HepG2 (cell line): ENCODE data around the gene ITK. TPM values are rescaled to one million over a fixed set of nuclear protein-coding genes. Genes with fewer than 3 reads are reported as not detected.

Experiments used
- KIAA2018 ChIP-seq: sonication (generic); formaldehyde crosslinking; IDR thresholded peaks from 2 replicates; pipeline ENCODE4 v1.5.0; 2020; ENCODE audit warnings: mild to moderate bottlenecking, missing genetic modification reagents, borderline replicate concordance
- KLF15 ChIP-seq: sonication (generic); formaldehyde crosslinking; IDR thresholded peaks from 2 replicates; pipeline ENCODE4 v1.8.1; 2023; ENCODE audit warnings: borderline replicate concordance, mild to moderate bottlenecking, inconsistent platforms, missing genetic modification reagents, mixed read lengths
- PRDM15 ChIP-seq: sonication (generic); formaldehyde crosslinking; IDR thresholded peaks from 2 replicates; pipeline ENCODE4 v1.4.0; 2020; ENCODE audit warnings: missing genetic modification reagents
- STAT5B ChIP-seq: sonication (generic); formaldehyde crosslinking; IDR thresholded peaks from 2 replicates; pipeline ENCODE4 v1.4.0; 2020; ENCODE audit warnings: missing genetic modification reagents
- ZBTB20 ChIP-seq: sonication (generic); formaldehyde crosslinking; IDR thresholded peaks from 2 replicates; pipeline ENCODE4 v1.8.1; 2023; ENCODE audit warnings: missing genetic modification reagents, low read depth, mild to moderate bottlenecking, borderline replicate concordance
- ZNF143 ChIP-seq: sonication (generic); formaldehyde crosslinking; IDR thresholded peaks from 2 replicates; pipeline ENCODE4 v1.4.0; 2020; ENCODE audit warnings: missing genetic modification reagents
- polyA plus RNA-seq, 8 experiments: library from polyadenylated mRNA; depleted of rRNA in 3 of 8; stranded (reverse) in 7 of 8; unstranded in 1 of 8; fragments of >200 nt; fragmentation: Illumina TruSeq in 4 of 8; extraction: Trizol in 4 of 8; gene quantifications; 2 replicates each; pipeline versions ENCODE4 v1.2.1 to v1.2.3, GENCODE V29; 2011 to 2016; ENCODE audit warnings: low read depth in 4 of 8, missing spikeins in 1 of 8, mixed read lengths in 1 of 8; ENCODE audit not compliant: insufficient read depth in 1 of 8
- total RNA-seq, 5 experiments: library from RNA; depleted of rRNA; stranded (reverse); fragments of >200 nt; fragmentation: Illumina TruSeq; extraction: Trizol; gene quantifications; 2 replicates each; pipeline ENCODE4 v1.2.3, GENCODE V29; 2016; ENCODE audit warnings: low read depth in 1 of 5

Gene ITK
- total and polyA plus RNA-seq, 2 of the 13 experiments (the other 11 are each of a cell fraction or from before 2014, with no cell fraction given), result 0.01 TPM; not detected in 1

- TF ChIP-seq KLF15 (CRISPR knock-in tag), result no peak
- no peak for TF ChIP-seq STAT5B (CRISPR knock-in tag)
- no peak for TF ChIP-seq KIAA2018 (CRISPR knock-in tag)
- no peak for TF ChIP-seq ZBTB20 (CRISPR knock-in tag)
- TF ChIP-seq ZNF143 (CRISPR knock-in tag), result no peak
- no peak for TF ChIP-seq PRDM15
Observed at GRCh38 chr5:157295247-157295646, 114.6 kb downstream of the ITK start (continued).
